Transverse colon (tissue), 4 donors: ENCODE results near the gene SAA1.
"Not testable (repeated sequence)": the region's sequence is repeated elsewhere in the genome, so short reads cannot be mapped to it uniquely, and the experiment has no call there.

ENCODE experiments used
- CTCF ChIP-seq, 5 experiments: fragments of 200-600 bp in 3 of 5; fragments of 450-650 bp in 2 of 5; sonication (generic) in 3 of 5; IDR thresholded peaks; 1 replicate in 2 of 5; 2 replicates in 3 of 5; pipeline ENCODE4 v1.5.1; 2016 to 2017; ENCODE audit warnings: antibody characterized with exemption in 5 of 5, inconsistent platforms in 3 of 5, mild to moderate bottlenecking in 2 of 5, moderate library complexity in 1 of 5
- POLR2A ChIP-seq: fragments of 450-650 bp; IDR thresholded peaks from one replicate; pipeline ENCODE4 v1.6.1; 2016; ENCODE audit warnings: antibody characterized with exemption, mild to moderate bottlenecking, moderate library complexity
- POLR2AphosphoS5 ChIP-seq, 3 donors: sonication (generic); formaldehyde crosslinking; IDR thresholded peaks; one replicate each; pipeline ENCODE4 v1.6.1; 2016; ENCODE audit warnings: antibody characterized with exemption in 3 of 3

- TF ChIP-seq CTCF (IDR thresholded peaks at IDR 0.05); POLR2AphosphoS5 (IDR thresholded peaks at IDR 0.05); POLR2A: not testable (repeated sequence)
These were observed 18.9 kb upstream of the SAA1 start for GRCh38 chr11:18247191-18247581.
